CD4-positive, alpha-beta T cell treated with Interleukin-4 for 1 hour (primary cell): Measurements from ENCODE around the gene CEP170.
"Not testable (repeated sequence)": the region's sequence is repeated elsewhere in the genome, so short reads cannot be mapped to it uniquely, and the experiment has no call there.

ENCODE experiments used
- DNase-seq, 2 donors: peaks; one replicate each; pipeline ENCODE4 v3.0.0-alpha.2; 2020 to 2022

The CEP170 gene

GRCh38 chr1:243230914-243231313 lies 24.2 kb downstream of the CEP170 start:
- peak in 1 of 2 donors; percentile 9 for DNase-seq

- no peak for DNase-seq
Measured at GRCh38 chr1:243229526-243229925, 25.6 kb downstream of the CEP170 start.

GRCh38 chr1:243227622-243228021 lies 27.5 kb downstream of the CEP170 start:
- DNase-seq: no peak

- DNase-seq: no peak
Measured at GRCh38 chr1:243218059-243218458, 37.0 kb downstream of the CEP170 start.

GRCh38 chr1:243217349-243217748 lies 37.7 kb downstream of the CEP170 start:
- no peak for DNase-seq

- DNase-seq: no peak
Measured at GRCh38 chr1:243216741-243217140, 38.3 kb downstream of the CEP170 start.

GRCh38 chr1:243215276-243215875 lies 39.7 kb downstream of the CEP170 start:
- DNase-seq: not testable (repeated sequence)

GRCh38 chr1:243213045-243213787 lies 41.9 kb downstream of the CEP170 start:
- DNase-seq: no peak

- not testable (repeated sequence) for DNase-seq
Measured at GRCh38 chr1:243211984-243212383, 43.1 kb downstream of the CEP170 start.

GRCh38 chr1:243205026-243205501 lies 50.0 kb downstream of the CEP170 start:
- DNase-seq: not testable (repeated sequence)

- DNase-seq: not testable (repeated sequence)
Measured at GRCh38 chr1:243204336-243204735, 50.7 kb downstream of the CEP170 start.

- not testable (repeated sequence) for DNase-seq
Measured at GRCh38 chr1:243203196-243203595, 51.9 kb downstream of the CEP170 start.

GRCh38 chr1:243201316-243201715 lies 53.8 kb downstream of the CEP170 start:
- DNase-seq: not testable (repeated sequence)

GRCh38 chr1:243197524-243197923 lies 57.6 kb downstream of the CEP170 start:
- not testable (repeated sequence) for DNase-seq

GRCh38 chr1:243193330-243193729 lies 61.8 kb downstream of the CEP170 start:
- DNase-seq: not testable (repeated sequence)

GRCh38 chr1:243186201-243186995 lies 68.7 kb downstream of the CEP170 start:
- not testable (repeated sequence) for DNase-seq

GRCh38 chr1:243184787-243185186 lies 70.3 kb downstream of the CEP170 start:
- not testable (repeated sequence) for DNase-seq

GRCh38 chr1:243183661-243184060 lies 71.4 kb downstream of the CEP170 start:
- DNase-seq: not testable (repeated sequence)

- DNase-seq: not testable (repeated sequence)
Measured at GRCh38 chr1:243183176-243183575, 71.9 kb downstream of the CEP170 start.

GRCh38 chr1:243179720-243180119 lies 75.4 kb downstream of the CEP170 start:
- peak in 1 of 2 donors; percentile 6 for DNase-seq

- not testable (repeated sequence) for DNase-seq
Measured at GRCh38 chr1:243177792-243178191, 77.3 kb downstream of the CEP170 start.

- not testable (repeated sequence) for DNase-seq
Measured at GRCh38 chr1:243173758-243174369, 81.2 kb downstream of the CEP170 start.

GRCh38 chr1:243164911-243165310 lies 90.2 kb downstream of the CEP170 start:
- not testable (repeated sequence) for DNase-seq
